Left ventricle myocardium inferior (tissue), 1 donor: ENCODE data around the gene BEX5. TPM values are rescaled to one million over a fixed set of nuclear protein-coding genes. Genes with fewer than 3 reads are reported as not detected.
"Not testable (repeated sequence)": the region's sequence is repeated elsewhere in the genome, so short reads cannot be mapped to it uniquely, and the experiment has no call there.

Experiments used
- DNase-seq: peaks from one replicate; pipeline ENCODE4 v3.0.0-alpha.2; 2020
- H3K27ac ChIP-seq: fragments of 200-600 bp; replicated peaks from 2 replicates; pipeline ENCODE4 v1.8.0; 2021
- H3K27me3 ChIP-seq: fragments of 200-600 bp; 2 replicates; pipeline ENCODE4 v1.8.0; 2021; ENCODE audit warnings: low read depth
- H3K36me3 ChIP-seq: fragments of 200-600 bp; 2 replicates; pipeline ENCODE4 v1.8.0; 2021
- H3K4me1 ChIP-seq: fragments of 200-600 bp; 2 replicates; pipeline ENCODE4 v1.8.0; 2021
- H3K4me3 ChIP-seq: fragments of 200-600 bp; 2 replicates; pipeline ENCODE4 v1.8.0; 2021; ENCODE audit warnings: mild to moderate bottlenecking, moderate library complexity
- H3K9me3 ChIP-seq: fragments of 200-600 bp; replicated peaks from 2 replicates; pipeline ENCODE4 v1.8.0; 2021
- intact Hi-C: fragments of 100-400 bp; cut with micrococcal nuclease; formaldehyde crosslinking; loops from one replicate; pipeline ENCODE4 v1.11.0; 2022
- total RNA-seq: library from RNA; stranded (reverse); fragmentation: NEBNext Ultra II Directional; extraction: Animal tissue kit (Norgen Biotek cat#: 25700); gene quantifications from one replicate; pipeline ENCODE4 v1.2.1, GENCODE V29; 2021
- TF ChIP-seq, protein P1 (sequence below): fragments of 200-600 bp; IDR thresholded peaks from 2 replicates; pipeline ENCODE4 v1.8.0; 2021; ENCODE audit warnings: antibody characterized with exemption, mild to moderate bottlenecking, borderline replicate concordance
- donor health status: DM: no; HTN: yes; CAD: no; lungs with severe emphysema.

BEX5 gene
- total RNA-seq, 1 donor from 2014 or later = 0.99 TPM

DNA sequence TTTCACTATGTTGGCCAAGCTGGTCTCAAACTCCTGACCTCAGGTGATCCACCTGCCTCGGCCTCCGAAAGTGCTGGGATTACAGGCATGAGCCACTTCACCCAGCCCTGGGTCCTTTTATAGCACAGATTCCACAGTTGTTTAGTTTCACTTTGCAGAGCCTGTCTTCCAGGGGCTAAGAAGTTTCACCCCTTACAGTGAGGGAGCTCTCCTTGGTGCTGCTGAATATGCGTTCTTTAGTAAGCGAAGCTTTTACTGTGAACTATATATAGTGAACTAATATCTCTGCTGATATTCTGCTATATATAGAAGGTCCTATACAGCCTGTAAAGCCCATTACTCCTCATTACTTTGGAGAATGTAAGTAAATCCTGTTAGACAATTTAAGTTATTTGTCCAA is 17.7 kb downstream of the BEX5 start:
- Histone ChIP-seq H3K4me3 (no peak overlapping the region), H3K4me1 (no peaks in the 10 kb centered on the region), H3K27me3 (peaks cover 18% of the 10 kb centered on the region), H3K27ac (no peak overlapping the region), H3K36me3 (no peaks in the 10 kb centered on the region), H3K9me3 (no peaks in the 10 kb centered on the region)
- intact Hi-C loops = no loop called here
- TF ChIP-seq, protein P1, sequence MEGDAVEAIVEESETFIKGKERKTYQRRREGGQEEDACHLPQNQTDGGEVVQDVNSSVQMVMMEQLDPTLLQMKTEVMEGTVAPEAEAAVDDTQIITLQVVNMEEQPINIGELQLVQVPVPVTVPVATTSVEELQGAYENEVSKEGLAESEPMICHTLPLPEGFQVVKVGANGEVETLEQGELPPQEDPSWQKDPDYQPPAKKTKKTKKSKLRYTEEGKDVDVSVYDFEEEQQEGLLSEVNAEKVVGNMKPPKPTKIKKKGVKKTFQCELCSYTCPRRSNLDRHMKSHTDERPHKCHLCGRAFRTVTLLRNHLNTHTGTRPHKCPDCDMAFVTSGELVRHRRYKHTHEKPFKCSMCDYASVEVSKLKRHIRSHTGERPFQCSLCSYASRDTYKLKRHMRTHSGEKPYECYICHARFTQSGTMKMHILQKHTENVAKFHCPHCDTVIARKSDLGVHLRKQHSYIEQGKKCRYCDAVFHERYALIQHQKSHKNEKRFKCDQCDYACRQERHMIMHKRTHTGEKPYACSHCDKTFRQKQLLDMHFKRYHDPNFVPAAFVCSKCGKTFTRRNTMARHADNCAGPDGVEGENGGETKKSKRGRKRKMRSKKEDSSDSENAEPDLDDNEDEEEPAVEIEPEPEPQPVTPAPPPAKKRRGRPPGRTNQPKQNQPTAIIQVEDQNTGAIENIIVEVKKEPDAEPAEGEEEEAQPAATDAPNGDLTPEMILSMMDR = no peak
- DNase-seq = no peak

GRCh38 chrX:102129473-102129872 is 26.3 kb downstream of the BEX5 start:
- Histone ChIP-seq H3K36me3 (no peaks in the 10 kb centered on the region), H3K27me3 (peaks cover 34% of the 10 kb centered on the region), H3K4me3 (no peak overlapping the region), H3K9me3 (no peaks in the 10 kb centered on the region), H3K4me1 (no peaks in the 10 kb centered on the region), H3K27ac (no peak overlapping the region)
- TF ChIP-seq, protein P1 = peak; percentile 31
- intact Hi-C loops = no loop called here
- no peak for DNase-seq

DNA sequence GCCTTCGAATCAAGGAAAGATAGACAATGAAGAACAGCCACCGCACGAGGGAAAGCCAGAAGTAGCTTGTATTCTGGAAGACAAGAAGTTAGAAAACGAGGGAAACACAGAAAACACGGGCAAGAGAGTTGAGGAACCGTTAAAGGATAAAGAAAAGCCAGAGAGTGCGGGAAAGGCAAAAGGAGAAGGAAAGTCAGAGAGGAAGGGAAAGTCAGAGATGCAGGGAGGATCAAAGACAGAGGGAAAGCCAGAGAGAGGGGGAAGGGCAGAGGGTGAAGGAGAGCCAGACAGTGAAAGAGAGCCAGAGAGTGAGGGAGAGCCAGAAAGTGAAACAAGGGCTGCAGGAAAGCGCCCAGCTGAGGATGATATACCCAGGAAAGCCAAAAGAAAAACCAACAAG is 28.9 kb downstream of the BEX5 start:
- no peak overlapping the region for H3K27ac ChIP-seq
- H3K4me3 ChIP-seq = no peak overlapping the region
- intact Hi-C loops = no loop called here
- peaks cover 37% of the 10 kb centered on the region for H3K27me3 ChIP-seq
- no peaks in the 10 kb centered on the region for H3K4me1 ChIP-seq
- H3K9me3 ChIP-seq = no peaks in the 10 kb centered on the region
- no peak for DNase-seq
- H3K36me3 ChIP-seq = no peaks in the 10 kb centered on the region
- TF ChIP-seq, protein P1 = no peak

- peaks cover 37% of the 10 kb centered on the region for H3K27me3 ChIP-seq
- intact Hi-C loops = not testable (repeated sequence)
Observed at GRCh38 chrX:102126080-102126818, 29.5 kb downstream of the BEX5 start.

GRCh38 chrX:102125436-102125835 is 30.3 kb downstream of the BEX5 start, which contains the start of gene TCEAL2:
Gene TCEAL2, plus strand, starts transcription at chrX:102125679. Its CDS starts 1,152 bp downstream, at chrX:102126831.
- H3K9me3 ChIP-seq, DNase-seq, H3K4me1 ChIP-seq, H3K36me3 ChIP-seq, intact Hi-C loops, H3K27ac ChIP-seq: not testable (repeated sequence)
- Histone ChIP-seq H3K27me3 (peaks cover 37% of the 10 kb centered on the region), H3K4me3 (peak within 1 kb of the TSS; percentile 30)

More at GRCh38 chrX:102126080-102126818, 29.5 kb downstream of the BEX5 start:
- H3K27ac ChIP-seq, H3K9me3 ChIP-seq, H3K36me3 ChIP-seq, H3K4me3 ChIP-seq, H3K4me1 ChIP-seq, DNase-seq: not testable (repeated sequence)

GRCh38 chrX:102125014-102125413 is 30.8 kb downstream of the BEX5 start:
- Histone ChIP-seq H3K4me3 (peak overlapping the region; percentile 30), H3K27me3 (peaks cover 37% of the 10 kb centered on the region)
- H3K4me1 ChIP-seq, H3K27ac ChIP-seq, intact Hi-C loops, DNase-seq, H3K36me3 ChIP-seq, H3K9me3 ChIP-seq: not testable (repeated sequence)

DNA sequence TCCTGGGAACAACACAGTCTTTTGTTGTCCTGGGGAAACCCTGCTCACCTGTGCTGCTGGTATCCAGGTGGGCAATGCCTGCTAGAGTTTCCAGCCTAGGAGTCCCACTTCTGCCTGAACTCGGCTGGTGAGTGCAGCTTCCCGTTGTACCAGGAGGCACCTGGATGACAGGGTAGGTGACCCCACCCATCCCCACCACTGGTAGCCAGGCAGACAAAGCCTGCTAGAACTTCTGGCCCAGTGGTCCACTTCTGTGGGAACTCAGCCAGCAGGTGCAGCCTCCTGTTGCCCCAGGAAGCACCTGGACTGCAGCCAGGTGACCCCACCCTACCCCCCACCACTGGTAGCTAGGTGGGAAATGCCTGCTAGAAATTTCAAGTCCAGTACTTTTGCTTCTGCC is 40.0 kb downstream of the BEX5 start:
- Histone ChIP-seq H3K4me1 (no peaks in the 10 kb centered on the region), H3K27ac (no peak overlapping the region), H3K9me3 (no peaks in the 10 kb centered on the region), H3K4me3 (no peak overlapping the region), H3K27me3 (no peaks in the 10 kb centered on the region), H3K36me3 (no peaks in the 10 kb centered on the region)
- DNase-seq = no peak
- TF ChIP-seq, protein P1 = no peak
- intact Hi-C loops = no loop called here
